Hypothalamus (tissue), 51 donors: Measurements from ENCODE around the gene GSN.
"Not testable (repeated sequence)": the region's sequence is repeated elsewhere in the genome, so short reads cannot be mapped to it uniquely, and the experiment has no call there.

Experiments used
- DNase-seq, 51 donors: peaks; one replicate each; lab custom pipeline; 2025; lab: John Stamatoyannopoulos, UW

Gene GSN

DNA sequence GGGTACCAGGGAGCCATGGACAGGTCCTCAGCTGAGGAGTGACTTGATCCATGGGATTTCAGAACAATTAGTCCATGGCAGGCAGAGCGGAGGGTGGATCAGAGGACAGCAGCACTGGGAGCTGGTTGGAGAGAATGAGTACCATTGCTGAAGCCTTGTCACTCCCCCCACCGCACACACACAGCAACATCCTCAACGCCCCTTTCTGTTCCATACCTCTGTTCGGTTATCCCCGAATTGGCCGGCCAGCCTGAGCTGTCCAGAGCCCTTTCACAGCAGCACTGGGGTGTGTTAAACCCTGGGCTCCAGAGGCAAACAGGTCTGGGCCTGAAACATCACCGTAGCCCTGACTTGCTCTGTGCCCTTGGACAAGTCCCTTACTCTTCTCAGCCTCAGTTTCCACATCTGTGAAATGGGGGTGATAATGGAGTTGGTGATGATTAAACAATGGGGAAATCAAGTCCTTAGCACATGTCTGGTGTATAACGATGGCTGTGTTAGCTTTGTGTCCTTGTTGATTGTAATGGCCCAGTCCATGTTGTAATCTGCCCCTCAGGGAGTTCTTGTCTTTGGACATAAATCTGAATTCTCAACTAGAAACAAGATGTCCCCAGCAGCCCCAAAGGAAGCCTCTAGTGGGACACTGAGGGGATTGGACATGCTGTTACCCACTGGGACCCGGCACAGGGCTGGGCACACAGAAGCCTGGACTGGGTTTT lies 16.9 kb downstream of the GSN start:
- DNase-seq: no peak

DNA sequence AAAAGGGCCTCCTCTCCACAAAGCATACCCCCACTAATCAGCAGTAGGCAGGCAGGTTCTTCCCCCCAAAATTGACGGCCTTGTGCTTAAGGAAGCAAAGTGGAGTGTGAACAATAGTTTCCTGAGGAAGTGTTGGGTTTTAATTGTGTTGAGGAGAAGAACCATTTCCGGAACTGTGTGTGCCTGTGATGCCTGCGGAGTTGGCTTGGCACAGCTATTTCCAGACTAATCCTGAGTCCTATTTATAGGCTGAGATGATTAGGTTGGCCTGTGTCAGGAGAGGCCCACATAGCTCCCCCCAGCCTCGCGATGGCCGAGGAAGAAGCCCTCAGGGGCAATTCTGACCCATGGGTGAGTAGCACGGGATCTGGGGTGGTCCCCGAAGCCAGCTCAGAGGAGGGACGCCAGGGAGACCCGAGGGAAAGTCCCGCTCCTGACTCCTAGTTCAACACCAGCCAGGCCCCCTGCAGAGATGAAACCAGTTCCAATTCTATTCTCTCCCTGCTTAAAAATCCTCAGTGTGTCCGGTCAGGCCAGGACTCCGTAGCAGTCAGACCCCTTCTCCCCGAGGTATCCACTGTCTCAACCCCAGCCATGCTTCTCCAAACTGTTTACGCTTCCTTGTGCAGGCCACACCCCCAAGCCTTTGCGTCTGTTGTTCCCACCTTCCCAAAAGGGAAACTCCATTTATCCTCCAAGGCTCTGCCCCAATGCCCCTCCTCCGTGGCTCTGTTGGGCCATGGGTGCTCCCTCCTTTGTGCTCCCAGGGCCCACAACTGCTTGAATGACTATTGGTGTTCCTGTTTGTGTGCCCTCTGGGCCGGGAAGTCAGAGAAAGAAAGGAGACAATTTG lies 18.1 kb downstream of the GSN start:
- peak in 12 of 51 donors; percentile 17 to 80 (median 48) for DNase-seq

DNA sequence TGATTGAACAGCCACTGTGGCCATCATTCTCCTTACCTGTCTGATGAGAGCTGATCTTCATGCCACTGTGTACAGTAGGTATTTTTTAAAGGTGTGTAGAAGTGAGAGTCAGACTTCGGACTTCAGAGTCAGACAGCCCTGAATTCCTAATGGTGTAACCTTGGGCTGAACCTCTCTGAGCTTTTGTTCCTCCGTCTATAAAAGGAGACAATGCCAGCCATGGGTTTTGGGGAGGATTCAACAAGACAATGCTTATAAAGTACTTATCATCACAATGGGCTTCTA lies 18.7 kb downstream of the GSN start:
- no peak for DNase-seq

DNA sequence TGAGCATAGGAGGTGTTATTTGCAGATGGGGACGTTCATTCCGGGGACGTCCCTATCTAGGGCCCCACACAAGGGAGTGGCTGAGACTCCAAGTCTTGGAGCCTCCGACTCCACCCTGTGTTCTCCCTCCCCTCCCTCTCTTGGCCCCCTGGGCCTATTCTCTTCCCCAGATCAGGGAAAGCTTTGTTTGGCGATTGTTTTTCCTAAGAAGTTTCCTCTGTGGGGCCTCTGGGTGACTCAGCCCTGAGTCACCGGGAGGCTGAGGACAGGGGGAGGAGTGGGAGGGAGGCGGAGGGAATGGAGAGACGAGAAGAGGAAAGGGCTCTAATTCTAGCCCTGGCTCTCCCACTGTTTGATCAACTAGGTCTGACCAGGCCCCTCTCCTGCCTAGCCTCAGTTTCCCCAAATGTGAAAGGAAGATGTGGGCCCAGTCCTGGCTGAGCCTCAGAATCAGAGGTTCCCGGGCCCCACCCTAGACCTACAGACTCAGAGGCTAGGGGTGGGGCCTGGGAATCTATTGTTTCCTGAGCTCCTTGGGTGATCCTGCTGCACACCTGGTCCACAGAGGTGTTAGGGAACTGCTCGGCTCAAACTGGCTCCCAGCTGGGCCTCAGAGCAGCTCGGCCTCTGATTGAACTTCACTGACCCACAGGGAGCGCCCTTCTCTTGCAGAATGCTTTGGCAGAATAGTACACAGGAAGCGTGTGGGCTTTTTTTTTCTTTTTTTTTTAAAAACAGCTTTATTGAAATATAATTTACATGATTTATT lies 19.2 kb downstream of the GSN start:
- peak in 33 of 51 donors; percentile 35 to 88 (median 59) for DNase-seq

DNA sequence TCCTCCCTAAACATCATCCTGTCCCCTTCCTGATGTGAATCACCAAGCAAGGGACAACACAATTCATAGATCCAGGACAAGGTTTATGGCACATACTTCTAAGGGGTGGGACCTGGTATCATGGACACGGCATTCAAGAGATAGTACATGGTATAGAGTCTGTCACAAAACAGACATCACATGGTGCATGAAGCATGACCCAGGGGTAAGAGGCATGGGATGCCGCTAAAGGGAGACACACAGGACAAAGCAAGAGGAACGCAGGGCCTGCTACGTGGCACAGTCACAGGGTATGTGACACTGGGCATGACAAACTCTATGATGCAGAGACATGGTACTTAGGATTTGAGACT lies 20.7 kb downstream of the GSN start:
- DNase-seq: peak in 1 of 51 donors; percentile 82

DNA sequence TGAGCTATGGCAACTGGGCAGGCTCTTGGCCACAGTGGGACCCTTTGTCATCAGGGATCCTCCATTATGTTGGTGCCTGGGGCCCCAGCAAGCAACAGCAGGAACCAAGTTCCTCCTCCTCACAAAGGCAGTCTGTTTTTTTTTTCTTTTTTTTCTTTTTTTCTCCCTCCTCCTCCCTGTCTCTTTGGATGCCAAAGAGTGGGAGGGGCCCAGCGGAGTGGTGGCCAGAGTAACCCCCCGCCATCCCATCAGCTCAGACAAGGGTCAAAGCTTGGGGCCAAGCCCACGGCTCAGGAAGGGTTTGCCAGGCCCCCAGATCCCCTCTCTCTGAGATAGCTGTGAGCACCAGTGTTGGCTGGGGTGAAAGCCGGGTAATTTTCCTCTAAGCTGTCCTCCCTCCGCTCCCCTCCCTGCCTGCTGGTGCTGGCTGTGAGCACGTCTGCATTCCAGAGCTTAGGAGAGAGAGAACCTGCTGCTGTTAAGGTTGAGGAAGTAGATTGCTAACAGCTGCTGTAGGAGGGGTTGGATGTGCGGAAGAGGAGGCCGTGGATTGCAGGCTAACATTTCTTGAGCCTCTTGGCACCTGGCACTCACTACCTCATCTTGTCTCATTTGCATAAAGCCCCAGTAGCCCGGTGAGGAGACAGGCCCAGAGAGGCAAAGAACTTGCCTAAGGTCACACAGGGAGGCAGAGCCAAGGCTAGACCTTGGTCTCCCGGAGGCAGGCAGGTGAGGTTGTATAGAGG lies 21.2 kb downstream of the GSN start:
- DNase-seq: peak in 32 of 51 donors; percentile 19 to 89 (median 66)

DNA sequence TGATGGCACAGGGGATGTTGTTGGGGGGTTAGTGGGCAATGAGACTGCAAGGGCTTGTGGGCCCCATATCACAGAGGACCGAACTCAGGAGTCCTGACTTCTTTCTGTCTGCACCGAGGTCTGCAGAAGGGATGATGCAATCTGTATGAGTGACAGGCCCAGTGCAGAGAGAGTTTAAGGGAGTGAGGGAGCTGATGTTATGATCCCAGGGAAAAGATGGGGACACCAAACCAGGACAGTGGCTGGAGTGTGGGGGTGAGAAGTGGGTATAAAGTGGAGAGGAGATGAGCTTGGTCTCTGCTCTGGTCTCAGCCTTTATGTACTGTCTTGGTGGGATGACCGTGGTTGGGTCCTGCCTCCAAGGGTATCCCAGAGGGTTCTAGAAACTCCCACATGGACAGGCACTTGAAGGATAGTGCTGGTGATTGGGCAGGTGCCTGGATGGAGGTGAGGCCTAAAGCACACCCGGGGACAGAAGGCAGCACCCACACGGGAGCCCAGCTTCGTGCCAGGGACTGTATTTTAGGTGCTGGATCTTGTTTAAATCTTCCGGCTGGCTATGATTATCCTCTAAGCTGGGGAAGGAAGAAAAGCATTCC lies 21.9 kb downstream of the GSN start:
- DNase-seq: no peak

DNA sequence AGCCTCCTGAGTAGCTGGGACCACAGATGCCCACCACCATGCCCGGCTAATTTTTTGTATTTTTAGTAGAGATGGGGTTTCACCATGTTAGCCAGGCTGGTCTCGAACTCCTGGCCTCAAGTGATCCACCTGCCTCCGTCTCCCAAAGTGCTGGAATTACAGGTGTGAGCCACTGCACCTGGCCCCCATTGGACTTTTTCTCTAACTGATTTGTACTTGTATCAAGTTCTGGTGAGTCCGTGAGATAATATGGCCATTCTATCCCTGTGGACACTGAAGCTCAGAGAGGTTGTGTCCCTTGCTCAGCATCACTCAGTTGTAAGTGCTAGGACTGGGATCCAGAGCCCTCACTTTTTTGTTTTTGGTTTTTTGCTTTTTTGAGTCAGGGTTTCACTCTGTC lies 23.6 kb downstream of the GSN start:
- not testable (repeated sequence) for DNase-seq

DNA sequence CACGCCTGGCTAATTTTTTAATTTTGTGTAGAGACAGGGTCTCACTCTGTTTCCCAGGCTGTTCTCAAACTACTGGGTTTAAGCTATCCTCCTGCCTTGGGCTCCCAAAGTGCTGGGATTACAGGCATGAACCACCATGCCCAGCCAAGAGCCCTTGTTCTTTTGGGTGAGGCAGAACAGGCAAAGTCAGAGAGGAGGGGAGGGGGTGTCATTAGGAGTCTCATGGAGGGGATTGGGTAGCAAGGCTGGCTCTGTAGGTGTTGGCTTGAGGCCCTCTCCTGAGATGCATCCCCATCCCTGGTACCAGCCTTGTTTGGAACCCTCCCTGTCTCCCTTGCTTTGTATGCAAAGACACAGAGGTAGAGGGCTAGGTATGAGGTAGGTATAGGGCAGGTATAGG lies 24.1 kb downstream of the GSN start:
- no peak for DNase-seq

DNA sequence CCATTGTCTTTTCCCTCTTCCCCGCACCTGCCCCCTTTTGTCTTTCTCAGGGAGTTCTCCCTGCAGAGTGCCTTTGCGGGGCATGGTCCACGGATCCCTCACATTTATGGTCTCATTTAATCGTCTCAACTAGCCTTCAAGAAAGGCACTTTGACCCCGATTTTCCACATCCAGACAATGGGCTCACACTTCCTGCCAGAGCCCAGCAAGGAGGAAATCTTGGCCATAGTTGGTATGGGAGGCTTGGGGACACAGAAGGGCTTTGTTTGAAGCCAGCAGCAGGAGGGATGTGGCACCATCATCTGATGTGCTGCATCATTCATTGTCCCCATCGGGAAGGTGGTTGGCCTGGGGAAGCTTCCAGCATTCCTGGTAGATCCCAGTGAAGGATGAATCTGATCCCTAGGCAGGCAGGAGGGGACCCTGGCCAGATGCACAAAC lies 24.9 kb downstream of the GSN start:
- peak in 30 of 51 donors; percentile 18 to 82 (median 54) for DNase-seq

DNA sequence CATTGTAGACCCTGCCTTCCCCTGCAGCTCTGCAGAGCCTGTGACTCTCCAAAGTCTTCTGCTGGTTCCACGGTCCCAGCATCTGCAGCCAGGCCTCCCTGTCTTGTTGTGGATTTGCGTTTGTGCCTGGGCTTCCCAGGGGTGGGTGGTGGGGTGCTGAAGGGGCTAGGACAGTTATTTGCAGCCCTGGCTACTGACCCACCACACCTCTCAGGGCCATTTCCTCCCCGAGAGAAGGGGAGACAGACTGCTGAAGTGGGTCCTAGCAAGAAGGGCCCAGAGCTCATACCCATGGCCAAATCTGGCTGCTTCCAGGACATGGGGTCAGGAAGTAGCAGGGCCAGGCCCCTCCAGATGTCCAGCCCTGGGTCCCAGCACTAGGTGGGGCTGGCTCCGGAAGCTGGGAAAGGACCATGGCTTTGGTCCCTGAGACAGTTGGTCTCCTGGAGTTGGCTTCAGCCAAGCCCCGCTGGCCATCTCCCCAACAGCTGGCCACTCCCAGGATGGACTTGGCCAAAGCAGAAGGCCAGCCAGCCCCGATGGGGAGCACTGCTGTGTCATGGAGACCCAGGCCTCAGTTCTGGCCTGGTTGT lies 26.3 kb downstream of the GSN start:
- peak in 1 of 51 donors; percentile 23 for DNase-seq

DNA sequence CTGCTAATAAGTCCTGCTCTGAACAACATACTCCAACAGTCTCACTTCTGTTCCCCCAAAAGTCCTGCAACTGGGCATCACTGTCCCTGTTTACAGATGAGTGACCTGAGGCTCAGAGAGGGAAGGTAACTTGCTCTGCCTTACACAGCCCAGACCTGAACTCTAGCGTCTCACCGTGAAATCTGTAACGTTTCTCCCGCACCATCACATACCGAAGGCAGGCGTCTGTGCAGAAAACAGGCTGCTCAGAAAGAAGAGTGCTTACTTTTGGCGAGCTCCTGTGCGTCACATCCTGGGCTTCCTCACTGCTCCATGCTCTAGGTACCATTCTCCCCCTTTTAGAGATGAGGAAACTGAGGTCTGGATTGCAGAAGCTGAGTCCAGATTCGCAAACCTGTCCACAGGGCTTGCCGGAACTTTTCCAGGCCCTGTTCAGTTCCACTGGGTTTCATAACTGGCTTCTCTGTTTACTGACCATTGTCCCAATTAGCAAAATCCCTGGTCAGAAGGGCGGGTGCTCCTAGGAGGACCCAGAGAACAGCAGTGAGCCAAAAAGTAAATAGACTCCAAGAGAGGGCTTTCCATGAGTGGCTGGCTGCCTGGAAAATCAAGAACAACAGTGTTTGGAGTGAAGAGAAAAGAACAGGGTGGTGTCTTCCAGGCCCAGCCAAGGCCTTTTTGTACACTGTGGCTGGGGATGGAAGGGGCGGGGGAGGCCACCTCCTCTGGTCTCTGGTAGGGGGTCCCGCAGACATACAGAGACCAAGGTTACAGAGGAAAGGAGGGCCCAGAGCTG lies 27.1 kb downstream of the GSN start:
- peak in 21 of 51 donors; percentile 30 to 70 (median 58) for DNase-seq

DNA sequence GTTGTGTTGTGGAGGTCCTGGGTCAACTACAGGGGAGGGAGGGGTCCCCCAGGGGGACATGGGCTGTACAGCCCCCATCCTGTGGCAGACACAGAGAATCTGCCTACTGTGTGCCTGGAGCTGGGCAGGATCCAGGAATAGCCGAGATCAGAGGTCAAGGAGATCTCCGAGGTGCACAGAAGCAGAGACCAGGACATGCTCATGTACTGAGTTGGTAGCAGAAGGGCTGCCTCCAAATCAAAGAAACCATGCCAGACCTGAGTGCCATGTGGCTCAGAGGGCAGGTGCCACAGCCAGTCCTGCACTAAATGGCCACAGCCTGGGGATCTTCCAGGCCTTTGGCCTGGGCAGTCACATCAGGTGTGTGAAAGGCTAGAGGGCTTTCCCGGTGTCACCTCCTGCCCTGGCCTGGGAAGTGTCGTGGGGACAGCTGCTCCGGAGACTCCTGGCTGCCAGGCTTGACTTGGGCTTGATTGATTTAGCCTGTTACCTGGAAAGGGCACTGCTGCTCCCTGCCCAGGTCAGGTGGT lies 27.8 kb downstream of the GSN start:
- DNase-seq: peak in 1 of 51 donors; percentile 43

DNA sequence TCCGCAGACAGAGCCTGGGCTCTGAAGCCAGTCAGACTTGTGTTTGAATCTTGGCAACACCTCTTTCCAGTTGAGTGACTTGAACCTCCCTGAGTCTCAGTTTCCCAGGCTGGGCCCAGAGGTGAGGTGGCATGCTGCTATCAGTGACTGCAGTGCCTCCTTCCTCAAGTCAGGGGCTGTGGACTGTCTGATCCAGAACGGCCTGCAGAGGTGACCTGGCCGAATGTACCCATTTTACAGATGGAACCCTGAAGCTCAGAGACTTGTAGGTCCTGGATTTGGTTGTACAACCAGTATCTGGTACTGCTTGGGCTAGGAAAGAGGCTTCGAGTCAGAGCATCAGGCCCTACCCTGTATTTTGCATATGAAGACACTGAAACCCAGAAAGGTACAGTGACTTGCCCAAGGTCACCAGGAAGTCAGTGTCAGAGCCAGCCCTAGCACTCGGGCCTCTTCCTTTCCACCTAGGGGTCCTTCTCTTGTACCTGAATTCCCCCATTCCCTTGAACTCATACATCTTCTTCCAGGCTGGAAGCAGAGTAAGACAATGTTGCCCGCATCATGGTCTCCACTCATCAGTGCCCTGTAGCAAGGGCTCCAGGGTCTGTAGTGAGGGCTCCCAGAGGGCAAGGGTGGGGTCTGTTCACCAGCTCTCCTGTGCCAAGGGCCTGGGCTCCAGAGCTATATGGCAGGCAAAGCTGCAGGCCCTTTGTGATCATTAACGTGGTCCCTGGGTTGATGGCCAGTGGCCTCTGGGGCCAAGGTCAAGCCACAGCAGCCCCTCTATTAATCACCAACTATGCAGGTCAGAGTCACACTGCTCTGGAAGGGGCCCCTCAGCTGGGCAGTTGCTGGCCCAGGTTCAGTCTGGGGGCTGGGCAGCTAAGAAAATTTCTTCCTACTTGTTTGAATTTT lies 28.5 kb downstream of the GSN start:
- no peak for DNase-seq

DNA sequence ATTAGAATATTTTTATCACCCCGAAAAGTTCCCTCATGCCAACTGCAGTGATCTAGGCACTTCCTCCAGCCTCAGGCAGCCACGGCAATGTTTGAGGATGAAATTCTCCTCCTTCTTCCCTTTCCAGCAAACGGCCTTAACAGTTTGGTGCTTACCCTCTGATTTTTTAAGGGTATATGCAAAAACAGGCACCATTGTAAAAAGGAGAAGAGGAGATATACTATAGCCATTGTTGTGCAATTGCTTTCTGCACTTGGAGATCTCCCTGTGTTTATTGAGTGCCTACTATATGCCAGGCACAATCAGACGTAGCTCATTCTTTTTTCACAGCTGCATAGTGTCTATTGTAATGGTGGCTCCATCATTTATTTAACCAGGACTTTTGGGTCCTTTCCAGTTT lies 29.4 kb downstream of the GSN start:
- no peak for DNase-seq

DNA sequence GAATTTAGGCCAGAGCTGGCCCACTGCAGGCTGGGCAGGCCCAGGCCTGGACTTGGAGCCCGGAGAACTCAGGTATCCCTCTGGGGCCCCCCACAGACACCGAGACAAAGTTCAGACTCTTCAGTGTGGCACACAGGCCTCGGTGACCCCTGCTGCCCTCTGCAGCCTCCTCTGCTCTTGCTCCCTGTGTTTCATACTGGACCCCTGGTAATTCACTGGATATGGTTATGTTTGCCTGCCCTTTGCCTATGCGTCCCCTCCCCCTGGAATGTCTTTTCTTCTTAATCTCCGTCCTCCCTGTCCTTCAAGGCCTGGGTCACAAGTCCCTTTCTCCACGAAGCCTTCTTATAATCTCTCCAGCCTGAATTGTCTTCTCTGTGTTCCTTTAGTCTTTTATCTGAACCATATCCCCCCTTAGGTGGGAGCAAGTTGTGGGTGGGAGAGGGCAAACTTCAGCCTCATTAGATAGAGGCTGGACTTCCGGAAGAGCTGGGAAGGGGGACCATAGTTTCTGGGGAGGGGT lies 30.1 kb downstream of the GSN start:
- DNase-seq: no peak

DNA sequence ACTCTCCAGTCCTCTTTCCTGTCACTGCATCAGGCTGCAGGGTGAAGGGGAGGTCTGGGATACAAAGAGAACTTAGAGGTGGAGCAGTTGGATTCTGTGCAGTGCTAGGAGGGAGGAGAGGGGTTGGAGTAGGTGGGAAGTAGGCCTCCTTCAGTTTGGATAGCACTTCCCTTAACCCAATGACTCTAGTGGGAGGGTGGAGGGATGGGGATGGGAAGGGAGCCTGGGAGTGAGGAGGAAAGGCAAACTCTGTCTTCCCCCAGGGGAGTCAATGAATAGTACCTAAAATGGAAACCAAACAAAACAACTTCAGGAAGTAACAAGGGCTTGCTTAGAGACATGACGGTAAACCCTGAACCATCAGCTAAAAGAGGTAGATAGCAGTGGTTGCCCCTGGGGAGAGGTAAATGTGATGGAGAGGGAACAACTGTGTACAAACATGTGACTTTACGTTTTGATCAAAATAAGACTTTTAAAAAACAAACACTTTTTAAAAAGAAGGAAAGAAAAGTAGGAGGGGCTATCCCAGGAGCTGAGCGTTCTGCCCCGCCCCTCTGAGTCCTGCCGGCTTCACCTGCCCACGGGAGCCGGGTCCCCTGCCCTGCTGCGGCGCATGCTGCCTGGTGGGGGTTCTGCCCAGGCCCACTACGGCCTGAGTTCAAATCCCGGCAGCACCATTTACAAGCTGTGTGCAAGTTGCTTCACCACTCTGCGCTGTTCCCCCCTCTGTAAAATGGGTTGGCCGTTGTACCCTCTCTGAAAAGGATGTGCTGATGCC lies 30.9 kb downstream of the GSN start:
- DNase-seq: peak in 1 of 51 donors; percentile 34
